Stomach (tissue), 9 donors: ENCODE results near the gene ITGB7. TPM values are rescaled to one million over a fixed set of nuclear protein-coding genes. Genes with fewer than 3 reads are reported as not detected.

Experiments
- DNase-seq, 2 donors: peaks; one replicate each; pipeline versions ENCODE4 v3.0.0 to v3.0.0-alpha.2; 2013 to 2019
- H3K27ac ChIP-seq, 5 donors: fragments of 200-600 bp in 4 of 5; sonication (generic) in 4 of 5; one replicate each; pipeline ENCODE4 v1.5.1; 2013 to 2019; ENCODE audit warnings: mild to moderate bottlenecking in 1 of 5, moderate library complexity in 1 of 5
- H3K27me3 ChIP-seq, 3 donors: fragments of 200-600 bp; sonication (generic); one replicate each; pipeline ENCODE4 v1.5.1; 2017 to 2019; ENCODE audit warnings: mixed run types in 1 of 3
- H3K36me3 ChIP-seq, 4 donors: fragments of 200-600 bp; sonication (generic); 1 replicate in 3 of 4; 2 replicates in 1 of 4; pipeline ENCODE4 v1.5.1; 2016 to 2019
- H3K4me1 ChIP-seq, 4 donors: fragments of 200-600 bp; sonication (generic); one replicate each; pipeline ENCODE4 v1.5.1; 2016 to 2019
- H3K4me3 ChIP-seq, 4 donors: fragments of 200-600 bp; sonication (generic) in 3 of 4; one replicate each; pipeline ENCODE4 v1.5.1; 2016 to 2019; ENCODE audit warnings: mild to moderate bottlenecking in 1 of 4
- H3K9me3 ChIP-seq, 4 donors: fragments of 200-600 bp; sonication (generic); one replicate each; pipeline ENCODE4 v1.5.1; 2016 to 2019
- CTCF ChIP-seq, 7 experiments: fragments of 450-650 bp in 4 of 7; fragments of 200-600 bp in 3 of 7; sonication (generic) in 3 of 7; IDR thresholded peaks; one replicate each; pipeline ENCODE4 v1.5.1; 2016 to 2019; ENCODE audit warnings: antibody characterized with exemption in 7 of 7, control low read depth in 2 of 7, mild to moderate bottlenecking in 1 of 7
- EP300 ChIP-seq: sonication (generic); formaldehyde crosslinking; IDR thresholded peaks from one replicate; pipeline ENCODE4 v1.6.1; 2017; ENCODE audit warnings: antibody characterized with exemption
- POLR2A ChIP-seq, 4 donors: fragments of 450-650 bp; IDR thresholded peaks; one replicate each; pipeline ENCODE4 v1.6.1; 2016; ENCODE audit warnings: antibody characterized with exemption in 4 of 4, control low read depth in 2 of 4, mild to moderate bottlenecking in 1 of 4, moderate library complexity in 1 of 4
- POLR2AphosphoS5 ChIP-seq, 3 donors: sonication (generic); formaldehyde crosslinking; IDR thresholded peaks; one replicate each; pipeline ENCODE4 v1.6.1; 2016; ENCODE audit warnings: antibody characterized with exemption in 3 of 3
- WGBS, 5 donors: extraction: QIAGEN DNeasy Blood & Tissue Kit in 3 of 5; methylation state at CpG; one replicate each; pipeline versions ENCODE4 v1.1.5 to v1.1.7; 2013 to 2018; 5-methylcytosine and 5-hydroxymethylcytosine counted together
- intact Hi-C: fragments of 100-400 bp; cut with DNase I; formaldehyde crosslinking; loops from one replicate; pipeline ENCODE4 v1.15.1; 2023; ENCODE audit warnings: low total_unique reads
- polyA plus RNA-seq, 3 donors: library from polyadenylated mRNA; stranded (reverse); fragments of 200-250 nt; gene quantifications; one replicate each; pipeline ENCODE4 v1.2.3, GENCODE V29; 2013
- total RNA-seq, 5 donors: library from RNA; depleted of rRNA; stranded (reverse); fragments of >200 nt; gene quantifications; one replicate each; pipeline versions ENCODE4 v1.1.0 to v1.2.3, GENCODE V29; 2014 to 2016
- donor health status: healthy with polysubstance abuse.
- donor health status: Bipolar disorder and iron deficiency.
- donor health status: healthy.

ITGB7 gene
- total and polyA plus RNA-seq, 8 donors = 0.56 to 29.5 (median 4.2) TPM; not detected in 2

GRCh38 chr12:53252349-53252916, 45.4 kb upstream of the ITGB7 start:
- DNase-seq = peak; percentile 48 to 59
- intact Hi-C loops = no loop called here
- Histone ChIP-seq H3K36me3 (peaks cover 9 to 33% (median 28%) of the 10 kb centered on the region in 4 donors), H3K4me3 (peak overlapping the region; percentile 74 to 95 (median 78)), H3K4me1 (peaks cover 23 to 45% (median 31%) of the 10 kb centered on the region in 4 donors), H3K27me3 (no peaks in the 10 kb centered on the region), H3K27ac (peak overlapping the region; percentile 85 to 95 (median 92)), H3K9me3 (no peaks in the 10 kb centered on the region)
- TF ChIP-seq EP300 (no peak), POLR2A (IDR thresholded peaks at IDR 0.05) (no peak), CTCF (IDR thresholded peaks at IDR 0.05) (no peak), POLR2AphosphoS5 (IDR thresholded peaks at IDR 0.05) (no peak)
- WGBS, 5 donors = 4 to 11% (median 5%) methylated on average over 16 to 19 of the region's 19 CpGs

GRCh38 chr12:53251477-53252348, 44.7 kb upstream of the ITGB7 start:
- DNase-seq = peak; percentile 76 to 94
- WGBS, 5 donors = 0 to 1% (median 0%) methylated on average over 21 to 51 of the region's 51 CpGs
- intact Hi-C loops = no loop called here
- peaks cover 9 to 31% (median 27%) of the 10 kb centered on the region in 4 donors for H3K36me3 ChIP-seq
- H3K4me3 ChIP-seq = peak overlapping the region; percentile 74 to 95 (median 78)
- no peak for TF ChIP-seq POLR2A (IDR thresholded peaks at IDR 0.05)
- peak in 2 of 3 donors; percentile 45 to 67 for TF ChIP-seq POLR2AphosphoS5 (IDR thresholded peaks at IDR 0.05)
- TF ChIP-seq CTCF (IDR thresholded peaks at IDR 0.05) = peak in 2 of 7 experiments; percentile 12 to 35
- no peaks in the 10 kb centered on the region for H3K9me3 ChIP-seq
- H3K27me3 ChIP-seq = no peaks in the 10 kb centered on the region
- peak overlapping the region; percentile 85 to 95 (median 92) for H3K27ac ChIP-seq
- peaks cover 23 to 45% (median 31%) of the 10 kb centered on the region in 4 donors for H3K4me1 ChIP-seq

GRCh38 chr12:53245286-53245685, 38.2 kb upstream of the ITGB7 start:
- Histone ChIP-seq H3K36me3 (no peaks in the 10 kb centered on the region), H3K27ac (no peak overlapping the region), H3K4me1 (peaks cover 0 to 4% (median 0%) of the 10 kb centered on the region in 4 donors), H3K27me3 (peaks cover 0 to 25% (median 0%) of the 10 kb centered on the region in 3 donors), H3K9me3 (no peaks in the 10 kb centered on the region), H3K4me3 (no peak overlapping the region)
- no peak for TF ChIP-seq POLR2AphosphoS5 (IDR thresholded peaks at IDR 0.05)
- no peak for TF ChIP-seq POLR2A (IDR thresholded peaks at IDR 0.05)
- TF ChIP-seq EP300 = no peak
- TF ChIP-seq CTCF (IDR thresholded peaks at IDR 0.05) = no peak
- DNase-seq = no peak
- intact Hi-C loops = no loop called here
- 80 to 89% (median 82%) methylated on average over 3 of the region's 3 CpGs for WGBS, 5 donors

GRCh38 chr12:53244337-53244736, 37.3 kb upstream of the ITGB7 start:
- WGBS, 5 donors = 59 to 81% (median 65%) methylated on average over 1 of the region's 1 CpG
- H3K36me3 ChIP-seq = no peaks in the 10 kb centered on the region
- H3K4me3 ChIP-seq = no peak overlapping the region
- intact Hi-C loops = no loop called here
- no peak for DNase-seq
- H3K27ac ChIP-seq = no peak overlapping the region
- H3K4me1 ChIP-seq = no peaks in the 10 kb centered on the region
- no peaks in the 10 kb centered on the region for H3K9me3 ChIP-seq
- H3K27me3 ChIP-seq = peaks cover 0 to 25% (median 0%) of the 10 kb centered on the region in 3 donors
- TF ChIP-seq CTCF (IDR thresholded peaks at IDR 0.05) (no peak), EP300 (no peak), POLR2AphosphoS5 (IDR thresholded peaks at IDR 0.05) (no peak), POLR2A (IDR thresholded peaks at IDR 0.05) (no peak)
